Measurements from ENCODE around the gene SPTA1.

DNA sequence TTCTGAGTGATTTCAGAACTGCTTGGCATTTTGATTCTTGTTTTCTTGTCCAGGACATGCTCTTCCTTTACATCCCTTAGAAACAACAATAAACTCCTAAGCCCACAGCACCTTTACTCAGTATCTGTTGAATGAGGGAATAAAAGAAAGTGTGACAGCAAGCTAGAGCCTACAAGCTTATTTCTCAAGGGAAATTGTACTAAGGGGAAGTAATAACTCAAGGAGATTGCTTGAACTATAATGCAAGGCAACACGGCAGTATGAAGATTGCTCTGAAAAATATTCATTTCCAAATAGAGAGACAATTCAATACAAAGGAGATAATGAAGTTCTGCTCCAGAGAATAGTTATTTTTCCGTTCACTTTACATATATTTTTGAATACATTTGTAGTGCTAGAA, 122.7 kb downstream of the SPTA1 start:
- TF ChIP-seq, protein P1, sequence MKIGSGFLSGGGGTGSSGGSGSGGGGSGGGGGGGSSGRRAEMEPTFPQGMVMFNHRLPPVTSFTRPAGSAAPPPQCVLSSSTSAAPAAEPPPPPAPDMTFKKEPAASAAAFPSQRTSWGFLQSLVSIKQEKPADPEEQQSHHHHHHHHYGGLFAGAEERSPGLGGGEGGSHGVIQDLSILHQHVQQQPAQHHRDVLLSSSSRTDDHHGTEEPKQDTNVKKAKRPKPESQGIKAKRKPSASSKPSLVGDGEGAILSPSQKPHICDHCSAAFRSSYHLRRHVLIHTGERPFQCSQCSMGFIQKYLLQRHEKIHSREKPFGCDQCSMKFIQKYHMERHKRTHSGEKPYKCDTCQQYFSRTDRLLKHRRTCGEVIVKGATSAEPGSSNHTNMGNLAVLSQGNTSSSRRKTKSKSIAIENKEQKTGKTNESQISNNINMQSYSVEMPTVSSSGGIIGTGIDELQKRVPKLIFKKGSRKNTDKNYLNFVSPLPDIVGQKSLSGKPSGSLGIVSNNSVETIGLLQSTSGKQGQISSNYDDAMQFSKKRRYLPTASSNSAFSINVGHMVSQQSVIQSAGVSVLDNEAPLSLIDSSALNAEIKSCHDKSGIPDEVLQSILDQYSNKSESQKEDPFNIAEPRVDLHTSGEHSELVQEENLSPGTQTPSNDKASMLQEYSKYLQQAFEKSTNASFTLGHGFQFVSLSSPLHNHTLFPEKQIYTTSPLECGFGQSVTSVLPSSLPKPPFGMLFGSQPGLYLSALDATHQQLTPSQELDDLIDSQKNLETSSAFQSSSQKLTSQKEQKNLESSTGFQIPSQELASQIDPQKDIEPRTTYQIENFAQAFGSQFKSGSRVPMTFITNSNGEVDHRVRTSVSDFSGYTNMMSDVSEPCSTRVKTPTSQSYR (CRISPR knock-in tag; IDR thresholded peaks at IDR 0.05) = no peak
- TF ChIP-seq, protein P2, sequence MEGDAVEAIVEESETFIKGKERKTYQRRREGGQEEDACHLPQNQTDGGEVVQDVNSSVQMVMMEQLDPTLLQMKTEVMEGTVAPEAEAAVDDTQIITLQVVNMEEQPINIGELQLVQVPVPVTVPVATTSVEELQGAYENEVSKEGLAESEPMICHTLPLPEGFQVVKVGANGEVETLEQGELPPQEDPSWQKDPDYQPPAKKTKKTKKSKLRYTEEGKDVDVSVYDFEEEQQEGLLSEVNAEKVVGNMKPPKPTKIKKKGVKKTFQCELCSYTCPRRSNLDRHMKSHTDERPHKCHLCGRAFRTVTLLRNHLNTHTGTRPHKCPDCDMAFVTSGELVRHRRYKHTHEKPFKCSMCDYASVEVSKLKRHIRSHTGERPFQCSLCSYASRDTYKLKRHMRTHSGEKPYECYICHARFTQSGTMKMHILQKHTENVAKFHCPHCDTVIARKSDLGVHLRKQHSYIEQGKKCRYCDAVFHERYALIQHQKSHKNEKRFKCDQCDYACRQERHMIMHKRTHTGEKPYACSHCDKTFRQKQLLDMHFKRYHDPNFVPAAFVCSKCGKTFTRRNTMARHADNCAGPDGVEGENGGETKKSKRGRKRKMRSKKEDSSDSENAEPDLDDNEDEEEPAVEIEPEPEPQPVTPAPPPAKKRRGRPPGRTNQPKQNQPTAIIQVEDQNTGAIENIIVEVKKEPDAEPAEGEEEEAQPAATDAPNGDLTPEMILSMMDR (IDR thresholded peaks at IDR 0.05) = no peak
- no peak for TF ChIP-seq ZNF232 (CRISPR knock-in tag; IDR thresholded peaks at IDR 0.05)
- TF ChIP-seq, protein P3, sequence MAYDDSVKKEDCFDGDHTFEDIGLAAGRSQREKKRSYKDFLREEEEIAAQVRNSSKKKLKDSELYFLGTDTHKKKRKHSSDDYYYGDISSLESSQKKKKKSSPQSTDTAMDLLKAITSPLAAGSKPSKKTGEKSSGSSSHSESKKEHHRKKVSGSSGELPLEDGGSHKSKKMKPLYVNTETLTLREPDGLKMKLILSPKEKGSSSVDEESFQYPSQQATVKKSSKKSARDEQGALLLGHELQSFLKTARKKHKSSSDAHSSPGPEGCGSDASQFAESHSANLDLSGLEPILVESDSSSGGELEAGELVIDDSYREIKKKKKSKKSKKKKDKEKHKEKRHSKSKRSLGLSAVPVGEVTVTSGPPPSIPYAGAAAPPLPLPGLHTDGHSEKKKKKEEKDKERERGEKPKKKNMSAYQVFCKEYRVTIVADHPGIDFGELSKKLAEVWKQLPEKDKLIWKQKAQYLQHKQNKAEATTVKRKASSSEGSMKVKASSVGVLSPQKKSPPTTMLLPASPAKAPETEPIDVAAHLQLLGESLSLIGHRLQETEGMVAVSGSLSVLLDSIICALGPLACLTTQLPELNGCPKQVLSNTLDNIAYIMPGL (CRISPR knock-in tag; IDR thresholded peaks at IDR 0.05) = no peak
